ENCODE data around the gene PHF2.

PHF2 gene

DNA sequence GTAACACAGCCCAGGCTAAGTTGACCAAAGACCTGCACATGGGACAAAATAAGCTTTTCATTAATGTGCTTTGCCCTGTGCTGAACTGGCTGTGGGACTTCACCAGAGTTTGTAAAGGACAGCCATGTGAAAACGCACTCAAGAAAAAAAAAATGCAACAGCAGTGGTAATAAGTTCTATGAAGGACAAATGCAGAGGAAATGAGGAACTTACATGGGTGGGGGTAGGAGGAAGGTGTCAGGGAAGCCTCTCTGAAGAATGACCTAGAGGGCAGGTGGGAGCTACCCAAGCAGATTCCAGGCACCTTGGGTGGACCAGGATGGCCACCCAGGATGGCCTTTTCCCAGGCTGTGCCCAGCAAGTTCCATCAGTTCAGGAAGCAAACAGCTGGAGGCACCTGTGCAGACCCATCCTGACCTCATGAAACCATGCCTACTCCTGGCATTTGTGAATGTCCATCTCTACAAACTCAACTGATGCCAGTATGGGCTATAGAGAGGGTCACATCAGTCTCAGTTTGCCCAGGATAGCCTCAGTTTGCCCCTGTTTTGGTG is 6.7 kb upstream of the PHF2 start:
- DNase-seq, result no peak

DNA sequence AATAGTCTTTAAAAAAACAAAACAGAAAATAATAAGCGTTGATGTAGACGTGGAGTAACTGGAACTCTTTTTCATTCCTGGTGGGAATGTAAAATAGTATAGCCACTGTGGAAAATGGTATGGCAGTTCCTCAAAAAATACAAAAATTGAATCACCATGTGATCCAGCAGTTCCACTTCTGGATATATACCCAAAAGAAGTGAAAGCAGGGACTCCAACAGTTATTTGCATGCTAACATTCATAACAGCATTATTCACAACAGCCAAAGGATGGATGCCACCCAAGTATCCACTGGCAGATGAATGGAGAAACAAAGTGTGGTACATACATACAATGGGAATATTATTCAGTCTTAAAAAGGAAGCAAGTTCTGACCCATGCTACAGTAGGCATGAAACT is 4.2 kb upstream of the PHF2 start:
- no peak for DNase-seq

GRCh38 chr9:93572636-93573515 is 3.5 kb upstream of the PHF2 start:
- DNase-seq, result no peak

- no peak for DNase-seq
These were observed 2.9 kb upstream of the PHF2 start for GRCh38 chr9:93573516-93573828.

- no peak for DNase-seq
These were observed 2.1 kb upstream of the PHF2 start for GRCh38 chr9:93574091-93574899.

- DNase-seq, result no peak
These were observed 1.2 kb upstream of the PHF2 start for GRCh38 chr9:93574900-93575795.

DNA sequence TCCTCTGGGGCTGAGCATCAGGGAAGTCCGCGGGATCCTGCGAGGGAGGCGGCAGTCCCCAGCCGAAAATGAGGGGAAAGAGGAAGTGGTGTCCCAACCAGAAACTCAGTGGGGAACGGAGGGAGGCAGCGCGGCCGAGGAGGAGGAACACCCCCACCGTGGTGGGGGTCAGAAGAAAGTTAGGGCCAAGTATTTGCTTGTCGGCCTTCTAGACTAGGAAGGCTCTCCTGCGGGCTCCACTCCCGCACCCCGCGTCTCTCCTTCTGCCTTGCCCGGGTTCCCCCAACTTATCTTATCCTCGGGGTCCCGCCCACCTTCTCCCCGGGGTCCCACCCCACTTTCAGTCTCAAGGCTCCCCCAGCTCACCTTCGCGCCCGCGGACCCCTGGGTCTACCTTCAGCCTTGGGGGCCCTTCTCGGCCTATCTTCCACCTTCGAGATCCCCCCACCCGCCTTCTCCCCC is 557 bp upstream of the PHF2 start:
- DNase-seq, result peak; percentile 73

DNA sequence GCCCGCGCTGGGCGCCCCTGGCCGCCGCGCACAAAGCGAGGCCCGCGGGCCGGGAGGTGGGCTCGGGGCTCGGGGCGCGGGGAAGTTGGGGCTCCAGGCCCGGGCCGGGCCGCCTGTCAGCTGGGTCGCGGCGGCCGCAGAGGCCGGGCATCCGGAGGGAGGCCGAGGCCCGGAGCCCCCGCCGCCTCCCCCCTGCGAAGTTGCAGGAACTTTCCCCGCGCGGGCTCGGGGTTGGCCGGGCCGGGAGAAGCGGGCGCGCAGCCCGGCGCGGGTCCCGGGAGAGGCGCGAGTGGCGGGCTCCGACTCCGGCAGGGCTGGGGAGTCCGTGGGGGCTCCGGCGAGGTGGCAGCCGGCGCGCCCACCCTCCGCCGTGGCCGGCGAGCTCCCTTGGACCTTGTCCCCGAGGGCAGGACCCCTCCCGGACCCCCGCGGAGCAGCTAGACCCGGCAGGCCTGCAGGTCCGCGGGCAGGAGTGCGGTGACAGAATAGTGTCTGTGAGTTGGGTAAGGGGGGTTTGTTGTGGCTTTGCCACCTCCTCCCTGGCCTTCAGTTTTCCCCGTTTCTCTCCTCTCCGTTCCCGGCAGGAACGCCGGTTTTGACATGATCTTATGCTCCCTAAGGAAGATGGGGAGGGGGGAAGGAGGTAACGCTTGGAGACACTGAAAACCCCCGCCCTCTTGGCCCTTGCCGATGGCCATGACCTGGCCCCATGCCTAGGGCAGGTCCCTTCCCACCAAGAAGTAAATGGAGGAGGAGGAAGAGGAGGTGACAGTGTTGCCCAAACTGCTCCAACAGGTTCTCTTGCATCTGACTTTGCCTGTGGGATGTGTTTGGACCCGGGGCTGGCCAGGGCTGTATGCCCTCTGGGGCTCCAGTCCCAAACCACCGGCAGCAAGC is 942 bp downstream of the PHF2 start:
- peak; percentile 55 for DNase-seq

DNA sequence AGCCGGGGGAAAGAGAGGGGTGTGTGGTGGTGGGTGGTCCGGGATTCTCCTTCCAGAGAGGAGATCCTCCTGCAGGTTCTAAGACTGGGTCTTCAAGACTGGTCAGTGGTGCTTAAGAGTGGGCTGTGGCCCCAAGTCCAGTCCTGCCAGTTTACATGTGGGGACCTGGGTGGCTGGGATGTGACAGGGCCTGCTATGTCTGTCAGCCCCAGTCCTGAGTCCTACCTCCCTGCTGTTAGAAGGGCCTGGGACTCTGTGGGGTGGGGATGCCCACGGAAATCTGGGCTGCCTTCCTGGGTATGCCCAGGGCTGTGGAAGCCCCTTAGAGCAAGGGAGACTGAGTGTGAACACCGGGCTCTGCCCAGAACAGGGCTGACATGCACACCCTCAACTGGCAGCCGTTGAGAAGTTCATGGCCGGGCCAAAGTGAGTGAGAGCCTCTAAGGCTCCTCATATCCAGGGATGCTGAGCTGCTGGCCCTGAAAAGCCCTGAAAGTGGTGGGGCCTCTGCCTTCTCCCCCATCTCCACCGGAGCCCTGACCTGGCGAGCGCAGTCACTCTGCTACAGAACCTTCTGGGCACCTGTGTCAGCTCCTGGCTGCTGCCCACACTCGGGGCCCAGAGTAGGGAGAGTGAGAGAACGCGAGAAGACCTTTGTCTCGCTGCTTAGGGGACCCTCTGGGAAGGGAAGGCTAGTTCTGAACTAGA is 1.7 kb downstream of the PHF2 start:
- DNase-seq, result no peak

DNA sequence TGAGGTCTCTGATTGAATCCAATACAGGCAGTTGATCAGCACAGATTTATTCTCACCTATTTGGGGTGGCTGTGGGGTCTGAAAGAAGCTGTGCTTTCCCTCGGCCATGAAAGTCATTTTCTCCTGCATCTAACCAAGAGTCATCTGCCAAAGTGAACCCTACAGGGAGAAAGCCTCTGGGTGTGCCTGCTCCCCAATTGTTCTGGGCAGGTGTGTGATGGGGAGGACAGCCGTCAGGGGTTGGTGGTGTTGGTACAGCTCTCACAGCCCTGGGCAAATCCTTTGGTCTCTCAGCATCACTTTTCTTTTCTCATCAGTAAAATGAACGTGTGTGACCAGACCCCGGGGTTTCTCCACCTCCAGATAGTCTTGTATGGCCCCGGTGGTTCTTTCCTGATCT is 2.5 kb downstream of the PHF2 start:
- no peak for DNase-seq

GRCh38 chr9:93579711-93580516 is 3.5 kb downstream of the PHF2 start:
- no peak for DNase-seq

- no peak for DNase-seq
These were observed 4.4 kb downstream of the PHF2 start for GRCh38 chr9:93580654-93581380.

DNA sequence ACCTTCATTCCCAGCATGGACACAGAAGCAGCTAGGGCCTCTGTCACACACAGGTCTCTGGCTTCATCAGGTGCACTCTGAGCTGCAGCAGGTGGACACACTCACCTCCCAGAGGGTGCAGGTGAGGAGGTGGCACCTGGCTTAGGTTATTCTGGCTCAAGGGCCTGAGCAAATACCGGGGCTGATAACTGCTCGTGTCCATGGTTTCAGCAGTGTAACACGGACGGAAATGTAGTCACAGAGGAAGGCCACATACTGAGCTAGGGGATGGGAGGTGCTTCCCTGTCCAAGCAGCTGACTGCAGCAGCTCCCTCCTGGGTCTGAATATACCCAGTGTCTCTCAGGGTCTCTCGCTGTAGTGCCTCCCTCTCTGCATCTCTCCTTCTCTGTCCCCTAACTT is 5.7 kb downstream of the PHF2 start:
- DNase-seq, result no peak

GRCh38 chr9:93582550-93582949 is 6.2 kb downstream of the PHF2 start:
- no peak for DNase-seq

DNA sequence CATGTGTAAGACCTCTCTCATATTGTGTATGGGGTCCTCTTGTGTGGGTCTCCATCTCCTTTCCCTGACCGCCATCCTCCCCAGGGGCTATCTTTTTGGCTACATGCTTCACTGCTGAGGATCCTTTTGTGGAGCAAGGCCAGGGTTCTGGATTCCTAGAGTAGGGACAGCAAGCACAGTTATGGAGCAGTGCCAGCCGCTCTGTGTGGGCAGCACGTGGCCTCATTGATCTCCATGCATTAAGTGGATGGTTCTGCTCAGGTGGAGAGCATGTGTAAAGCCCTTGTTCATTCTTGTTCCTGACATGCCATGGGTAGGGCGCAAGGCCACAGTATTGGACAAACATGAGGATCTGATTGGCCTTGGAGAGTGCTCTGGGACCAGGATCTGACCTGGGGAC is 8.9 kb downstream of the PHF2 start:
- DNase-seq, result no peak

- DNase-seq, result no peak
These were observed 9.3 kb downstream of the PHF2 start for GRCh38 chr9:93585695-93586094.

- no peak for DNase-seq
These were observed 10.1 kb downstream of the PHF2 start for GRCh38 chr9:93586290-93587057.

GRCh38 chr9:93587284-93587650 is 10.9 kb downstream of the PHF2 start:
- no peak for DNase-seq
